ENCODE measurements around the gene HSD17B4. TPM values are rescaled to one million over a fixed set of nuclear protein-coding genes. Genes with fewer than 3 reads are reported as not detected.

Gene HSD17B4
- total and polyA plus RNA-seq, 9 of the 15 experiments (the other 6 are each of a cell fraction or from before 2014, with no cell fraction given) = 50.6 to 187 (median 94.6) TPM

GRCh38 chr5:119452373-119453039, at the start of gene HSD17B4 (continued):
- TF ChIP-seq ZFP91 (CRISPR knock-in tag; IDR thresholded peaks at IDR 0.05) (0 out of 2 replicates have a peak, but pooled peaks have one; percentile 65), ZBTB12 (CRISPR knock-in tag; IDR thresholded peaks at IDR 0.05) (0 out of 2 replicates have a peak, but pooled peaks have one; percentile 24), ZKSCAN8 (CRISPR knock-in tag; IDR thresholded peaks at IDR 0.05) (no peak), ZBTB17 (CRISPR knock-in tag; IDR thresholded peaks at IDR 0.05) (0 out of 2 replicates have a peak, but pooled peaks have one; percentile 35), CEBPG (CRISPR knock-in tag; IDR thresholded peaks at IDR 0.05) (no peak), CEBPG (tag; conservative IDR thresholded peaks at IDR 0.05 in 1 of 2, IDR thresholded peaks at IDR 0.05 in 1 of 2) (peak; percentile 45 to 84; a peak in 3 of 4 replicates), ZNF79 (CRISPR knock-in tag; IDR thresholded peaks at IDR 0.05; ENCODE audit: low read depth) (no peak), KDM4B (IDR thresholded peaks at IDR 0.05; ENCODE audit: borderline replicate concordance in 2 of 2, low read depth in 1 of 2) (0 out of 4 replicates have a peak, but pooled peaks of 1 of the 2 experiments have one; percentile 21), CXXC5 (CRISPR knock-in tag; IDR thresholded peaks at IDR 0.05) (peak; percentile 82), ATF1 (CRISPR knock-in tag; IDR thresholded peaks at IDR 0.05) (no peak), ATF1 (tag; IDR thresholded peaks at IDR 0.05) (peak; percentile 82), MAFG (tag; conservative IDR thresholded peaks at IDR 0.05) (peak; percentile 70), NBN (IDR thresholded peaks at IDR 0.05; ENCODE audit: low read depth) (peak; percentile 78), ZNF143 (CRISPR knock-in tag; IDR thresholded peaks at IDR 0.05) (peak; percentile 85), ZNF133 (CRISPR knock-in tag; IDR thresholded peaks at IDR 0.05) (no peak), RBBP5 (IDR thresholded peaks at IDR 0.05; ENCODE audit: borderline replicate concordance, insufficient read depth, low read length, poor library complexity, severe bottlenecking) (peak; percentile 60), NR3C1 (CRISPR knock-in tag; IDR thresholded peaks at IDR 0.05) (no peak), MAZ (CRISPR knock-in tag; conservative IDR thresholded peaks at IDR 0.05 in 1 of 2, IDR thresholded peaks at IDR 0.05 in 1 of 2) (peak; percentile 20 to 82), CHD1 (IDR thresholded peaks at IDR 0.05; ENCODE audit: low read length) (no peak), TSC22D4 (tag; IDR thresholded peaks at IDR 0.05) (no peak), HDAC2 (IDR thresholded peaks at IDR 0.05) (peak; percentile 64), ETV1 (tag; conservative IDR thresholded peaks at IDR 0.05; ENCODE audit: low read depth) (peak; percentile 61), HMGN3 (IDR thresholded peaks at IDR 0.05; ENCODE audit: borderline replicate concordance, extremely low read depth, insufficient read length, low read depth, low read length) (peak; percentile 61)
- TF ChIP-seq, protein P1, sequence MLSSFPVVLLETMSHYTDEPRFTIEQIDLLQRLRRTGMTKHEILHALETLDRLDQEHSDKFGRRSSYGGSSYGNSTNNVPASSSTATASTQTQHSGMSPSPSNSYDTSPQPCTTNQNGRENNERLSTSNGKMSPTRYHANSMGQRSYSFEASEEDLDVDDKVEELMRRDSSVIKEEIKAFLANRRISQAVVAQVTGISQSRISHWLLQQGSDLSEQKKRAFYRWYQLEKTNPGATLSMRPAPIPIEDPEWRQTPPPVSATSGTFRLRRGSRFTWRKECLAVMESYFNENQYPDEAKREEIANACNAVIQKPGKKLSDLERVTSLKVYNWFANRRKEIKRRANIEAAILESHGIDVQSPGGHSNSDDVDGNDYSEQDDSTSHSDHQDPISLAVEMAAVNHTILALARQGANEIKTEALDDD (IDR thresholded peaks at IDR 0.05) = peak; percentile 66; the same call in 1 of the 2 replicates
